ENCODE data around the gene SYT1.

The SYT1 gene

GRCh38 chr12:79371226-79371625 is 506.7 kb downstream of the SYT1 start:
- Histone ChIP-seq H3K4me3 (no peak overlapping the region), H3K9ac (ENCODE audit: insufficient read length) (no peak overlapping the region), H3K27ac (no peak overlapping the region), H3K9me3 (ENCODE audit: low read depth, low read length) (no peaks in the 10 kb centered on the region), H3K36me3 (ENCODE audit: insufficient read depth, low read length) (no peaks in the 10 kb centered on the region)
- DNase-seq (ENCODE audit: low read depth, low spot score): no peak
- TF ChIP-seq POLR2AphosphoS5 (IDR thresholded peaks at IDR 0.05; ENCODE audit: borderline replicate concordance, low read depth, low read length) (no peak), FOXP2 (optimal IDR thresholded peaks at IDR 0.05; ENCODE audit: control extremely low read depth, extremely low read length, insufficient read depth) (no peak), EZH2 (IDR thresholded peaks at IDR 0.05) (no peak)

GRCh38 chr12:79373896-79374499 is 509.4 kb downstream of the SYT1 start:
- Histone ChIP-seq H3K27ac (no peak overlapping the region), H3K9ac (ENCODE audit: insufficient read length) (peak overlapping the region; percentile 11), H3K9me3 (ENCODE audit: low read depth, low read length) (no peaks in the 10 kb centered on the region), H3K36me3 (ENCODE audit: insufficient read depth, low read length) (no peaks in the 10 kb centered on the region), H3K4me3 (no peak overlapping the region)
- peak; percentile 28 for DNase-seq (ENCODE audit: low read depth, low spot score)
- TF ChIP-seq POLR2AphosphoS5 (IDR thresholded peaks at IDR 0.05; ENCODE audit: borderline replicate concordance, low read depth, low read length) (no peak), EZH2 (IDR thresholded peaks at IDR 0.05) (no peak), FOXP2 (optimal IDR thresholded peaks at IDR 0.05; ENCODE audit: control extremely low read depth, extremely low read length, insufficient read depth) (no peak)

GRCh38 chr12:79374545-79374944 is 510.0 kb downstream of the SYT1 start:
- peak overlapping the region; percentile 11 for H3K9ac ChIP-seq (ENCODE audit: insufficient read length)
- peak; percentile 32 for DNase-seq (ENCODE audit: low read depth, low spot score)

GRCh38 chr12:79375050-79375449 is 510.5 kb downstream of the SYT1 start:
- H3K36me3 ChIP-seq (ENCODE audit: insufficient read depth, low read length): no peaks in the 10 kb centered on the region
- H3K9me3 ChIP-seq (ENCODE audit: low read depth, low read length): no peaks in the 10 kb centered on the region
- H3K4me3 ChIP-seq: no peak overlapping the region
- TF ChIP-seq POLR2AphosphoS5 (IDR thresholded peaks at IDR 0.05; ENCODE audit: borderline replicate concordance, low read depth, low read length) (no peak), EZH2 (IDR thresholded peaks at IDR 0.05) (no peak), FOXP2 (optimal IDR thresholded peaks at IDR 0.05; ENCODE audit: control extremely low read depth, extremely low read length, insufficient read depth) (no peak)
- DNase-seq (ENCODE audit: low read depth, low spot score): no peak
- H3K9ac ChIP-seq (ENCODE audit: insufficient read length): no peak overlapping the region
- H3K27ac ChIP-seq: no peak overlapping the region

More at GRCh38 chr12:79374545-79374944, 510.0 kb downstream of the SYT1 start:
- no peak for TF ChIP-seq EZH2 (IDR thresholded peaks at IDR 0.05)
- no peak for TF ChIP-seq FOXP2 (optimal IDR thresholded peaks at IDR 0.05; ENCODE audit: control extremely low read depth, extremely low read length, insufficient read depth)
- no peak for TF ChIP-seq POLR2AphosphoS5 (IDR thresholded peaks at IDR 0.05; ENCODE audit: borderline replicate concordance, low read depth, low read length)
- H3K9me3 ChIP-seq (ENCODE audit: low read depth, low read length): no peaks in the 10 kb centered on the region
- H3K36me3 ChIP-seq (ENCODE audit: insufficient read depth, low read length): no peaks in the 10 kb centered on the region
- H3K27ac ChIP-seq: no peak overlapping the region
- H3K4me3 ChIP-seq: no peak overlapping the region

- Histone ChIP-seq H3K9ac (ENCODE audit: insufficient read length) (no peak overlapping the region), H3K36me3 (ENCODE audit: insufficient read depth, low read length) (no peaks in the 10 kb centered on the region), H3K4me3 (no peak overlapping the region), H3K27ac (no peak overlapping the region), H3K9me3 (ENCODE audit: low read depth, low read length) (no peaks in the 10 kb centered on the region)
- DNase-seq (ENCODE audit: low read depth, low spot score): no peak
- no peak for TF ChIP-seq FOXP2 (optimal IDR thresholded peaks at IDR 0.05; ENCODE audit: control extremely low read depth, extremely low read length, insufficient read depth)
- TF ChIP-seq POLR2AphosphoS5 (IDR thresholded peaks at IDR 0.05; ENCODE audit: borderline replicate concordance, low read depth, low read length): no peak
- TF ChIP-seq EZH2 (IDR thresholded peaks at IDR 0.05): no peak
Observed at GRCh38 chr12:79378496-79378895, 513.9 kb downstream of the SYT1 start.

- DNase-seq (ENCODE audit: low read depth, low spot score): no peak
- H3K9ac ChIP-seq (ENCODE audit: insufficient read length): no peak overlapping the region
- H3K9me3 ChIP-seq (ENCODE audit: low read depth, low read length): no peaks in the 10 kb centered on the region
- no peak for TF ChIP-seq FOXP2 (optimal IDR thresholded peaks at IDR 0.05; ENCODE audit: control extremely low read depth, extremely low read length, insufficient read depth)
- no peak for TF ChIP-seq EZH2 (IDR thresholded peaks at IDR 0.05)
- TF ChIP-seq POLR2AphosphoS5 (IDR thresholded peaks at IDR 0.05; ENCODE audit: borderline replicate concordance, low read depth, low read length): no peak
- no peak overlapping the region for H3K27ac ChIP-seq
- no peaks in the 10 kb centered on the region for H3K36me3 ChIP-seq (ENCODE audit: insufficient read depth, low read length)
- no peak overlapping the region for H3K4me3 ChIP-seq
Observed at GRCh38 chr12:79380402-79380801, 515.8 kb downstream of the SYT1 start.

- no peak overlapping the region for H3K27ac ChIP-seq
- H3K36me3 ChIP-seq (ENCODE audit: insufficient read depth, low read length): no peaks in the 10 kb centered on the region
- no peak for DNase-seq (ENCODE audit: low read depth, low spot score)
- H3K9ac ChIP-seq (ENCODE audit: insufficient read length): no peak overlapping the region
- H3K4me3 ChIP-seq: no peak overlapping the region
- H3K9me3 ChIP-seq (ENCODE audit: low read depth, low read length): no peaks in the 10 kb centered on the region
- TF ChIP-seq POLR2AphosphoS5 (IDR thresholded peaks at IDR 0.05; ENCODE audit: borderline replicate concordance, low read depth, low read length): no peak
- no peak for TF ChIP-seq EZH2 (IDR thresholded peaks at IDR 0.05)
- no peak for TF ChIP-seq FOXP2 (optimal IDR thresholded peaks at IDR 0.05; ENCODE audit: control extremely low read depth, extremely low read length, insufficient read depth)
Observed at GRCh38 chr12:79381248-79382208, 517.0 kb downstream of the SYT1 start.

- no peak for DNase-seq (ENCODE audit: low read depth, low spot score)
- Histone ChIP-seq H3K36me3 (ENCODE audit: insufficient read depth, low read length) (no peaks in the 10 kb centered on the region), H3K9me3 (ENCODE audit: low read depth, low read length) (no peaks in the 10 kb centered on the region), H3K27ac (no peak overlapping the region), H3K4me3 (no peak overlapping the region), H3K9ac (ENCODE audit: insufficient read length) (no peak overlapping the region)
- no peak for TF ChIP-seq EZH2 (IDR thresholded peaks at IDR 0.05)
- TF ChIP-seq FOXP2 (optimal IDR thresholded peaks at IDR 0.05; ENCODE audit: control extremely low read depth, extremely low read length, insufficient read depth): no peak
- no peak for TF ChIP-seq POLR2AphosphoS5 (IDR thresholded peaks at IDR 0.05; ENCODE audit: borderline replicate concordance, low read depth, low read length)
Observed at GRCh38 chr12:79384551-79384950, 520.0 kb downstream of the SYT1 start.
